ENCODE data around the gene PF4V1.

The PF4V1 gene, protein sequence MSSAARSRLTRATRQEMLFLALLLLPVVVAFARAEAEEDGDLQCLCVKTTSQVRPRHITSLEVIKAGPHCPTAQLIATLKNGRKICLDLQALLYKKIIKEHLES

DNA sequence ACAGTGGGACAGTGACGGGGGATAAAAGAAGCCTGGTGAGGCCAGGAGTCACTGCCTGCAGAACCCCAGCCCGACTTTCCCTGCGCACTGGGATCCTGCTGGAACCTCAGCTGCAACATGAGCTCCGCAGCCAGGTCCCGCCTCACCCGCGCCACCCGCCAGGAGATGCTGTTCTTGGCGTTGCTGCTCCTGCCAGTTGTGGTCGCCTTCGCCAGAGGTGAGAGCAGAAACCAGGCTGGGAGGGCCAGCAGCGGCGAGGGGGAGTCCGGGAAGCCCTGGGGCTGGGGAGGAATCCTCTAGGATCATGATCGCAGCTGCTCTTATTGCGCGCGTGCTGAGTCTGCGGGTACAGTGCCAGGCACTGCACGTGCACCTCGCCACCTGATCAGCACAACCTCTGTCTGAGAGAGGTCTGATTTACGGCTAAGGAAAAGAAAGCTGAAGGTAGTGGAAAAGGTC, at the start of gene PF4V1:
PF4V1 (plus strand) TSS at position 51 of the 459 bp plus-strand sequence; CDS start at position 118, 67 bp downstream.
- no peak for DNase-seq (ENCODE audit: low read depth in 2 of 2)

DNA sequence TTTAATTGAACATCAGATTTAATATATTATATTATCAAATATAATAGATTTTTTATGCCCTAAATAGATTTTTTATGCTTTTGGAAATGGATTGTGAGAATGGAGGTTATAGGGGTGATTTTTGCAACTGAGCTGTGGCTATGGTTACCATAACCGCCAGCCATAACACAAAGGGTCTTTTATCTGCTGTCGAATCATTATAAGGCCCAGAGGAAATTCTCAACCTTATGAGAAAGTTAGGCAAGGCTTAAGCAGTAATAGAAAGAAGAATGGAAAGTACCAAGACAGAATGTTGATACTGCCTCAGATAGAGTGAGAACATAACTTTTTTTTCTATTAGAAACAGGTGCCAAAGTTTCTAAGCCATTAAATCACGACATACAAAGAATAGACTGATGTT, 42.9 kb upstream of the PF4V1 start:
- DNase-seq (ENCODE audit: low read depth in 2 of 2) = no peak

DNA sequence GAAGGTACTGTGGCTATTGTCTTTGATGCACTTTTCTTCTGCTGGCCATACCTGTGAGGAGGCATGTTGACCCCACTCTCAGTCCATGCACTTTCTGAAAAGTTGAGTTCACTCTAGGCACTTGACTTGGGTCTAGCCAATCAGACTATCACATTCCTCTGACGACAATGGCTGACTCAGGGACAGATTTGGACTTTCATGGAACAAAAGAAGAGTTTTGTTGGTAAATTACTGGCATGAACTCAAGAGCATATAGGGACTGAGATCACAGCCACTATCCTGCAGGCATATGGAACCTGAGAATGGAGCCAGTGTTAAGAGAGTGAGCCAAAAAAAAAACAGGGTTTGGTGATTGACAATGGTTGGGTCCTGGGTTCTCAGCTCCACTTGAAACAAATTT, 41.3 kb upstream of the PF4V1 start:
- no peak for DNase-seq (ENCODE audit: low read depth in 2 of 2)

DNA sequence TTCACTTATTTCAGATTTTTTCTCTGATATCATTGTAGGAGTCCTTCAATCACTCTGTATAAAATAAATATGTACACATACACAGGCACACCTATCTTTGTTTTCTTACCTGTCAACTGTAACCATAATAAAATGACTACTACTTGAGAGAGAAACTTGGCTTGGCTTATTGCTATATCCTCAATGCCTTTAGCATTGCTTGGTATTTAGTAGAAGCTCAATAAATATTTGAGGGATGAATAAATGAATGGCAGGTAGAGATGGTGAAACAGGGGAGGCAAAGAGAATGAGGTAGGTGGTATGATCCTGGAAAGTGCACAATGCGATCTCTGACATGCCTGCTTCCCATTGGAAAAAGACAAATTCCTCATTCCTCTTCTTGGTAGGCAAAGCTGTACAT, 38.4 kb upstream of the PF4V1 start:
- DNase-seq (ENCODE audit: low read depth in 2 of 2) = no peak

DNA sequence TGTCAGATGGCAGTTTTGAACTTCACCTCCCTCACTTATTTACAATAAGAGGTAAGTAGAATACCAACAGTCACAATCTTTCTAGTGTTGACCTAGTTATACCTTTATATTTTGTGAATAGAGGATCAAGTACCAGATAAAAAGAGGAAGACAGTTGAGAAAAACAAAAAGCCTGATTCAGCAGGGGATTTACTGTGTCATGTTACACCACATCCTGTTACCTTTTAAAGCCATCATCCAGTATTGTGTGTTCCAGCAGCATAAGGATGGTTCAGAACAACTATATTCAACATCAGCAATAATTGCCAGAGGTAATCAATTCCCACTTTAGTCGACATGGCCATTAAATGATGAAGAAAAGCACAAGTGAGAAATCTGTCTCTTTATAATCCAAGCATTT, 38.0 kb upstream of the PF4V1 start:
- DNase-seq (ENCODE audit: low read depth in 2 of 2) = no peak

DNA sequence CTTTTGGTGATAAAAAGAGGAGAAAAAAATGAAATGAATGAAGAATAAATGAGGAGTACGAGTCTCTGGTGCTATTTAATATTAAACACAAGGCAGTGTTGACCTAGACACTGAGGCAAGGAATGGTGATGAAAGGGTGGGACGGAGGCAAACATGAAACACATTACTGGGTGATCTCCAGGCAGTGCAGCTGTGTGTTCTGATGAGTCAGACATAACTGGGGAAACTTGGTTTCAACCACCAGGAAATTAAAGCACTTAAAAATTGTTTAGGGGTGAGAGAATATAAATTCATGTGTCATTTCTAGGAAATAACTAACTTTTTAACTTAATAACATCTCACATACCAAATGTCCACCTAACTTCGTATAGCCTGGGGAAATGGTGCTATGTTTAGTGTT, 36.3 kb upstream of the PF4V1 start:
- DNase-seq (ENCODE audit: low read depth in 2 of 2) = no peak

DNA sequence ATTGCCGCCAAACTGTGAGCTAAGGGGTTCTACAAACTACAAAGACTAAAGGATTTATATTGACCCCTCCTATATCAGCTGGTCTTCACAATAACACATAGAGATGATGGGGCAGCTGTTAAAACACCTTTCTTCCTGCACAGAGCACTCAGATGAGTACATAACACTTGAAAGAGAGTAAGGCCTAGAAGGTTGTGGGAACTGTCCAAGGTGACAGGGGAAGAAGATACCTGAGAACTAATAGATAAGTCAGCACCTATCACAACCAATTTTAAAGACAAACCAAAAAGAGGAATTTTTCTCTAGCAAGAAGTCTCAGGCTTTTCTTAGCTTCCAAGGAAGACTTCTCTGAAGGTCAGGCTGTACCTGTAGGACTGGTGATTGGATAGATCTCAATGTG, 35.8 kb upstream of the PF4V1 start:
- no peak for DNase-seq (ENCODE audit: low read depth in 2 of 2)

DNA sequence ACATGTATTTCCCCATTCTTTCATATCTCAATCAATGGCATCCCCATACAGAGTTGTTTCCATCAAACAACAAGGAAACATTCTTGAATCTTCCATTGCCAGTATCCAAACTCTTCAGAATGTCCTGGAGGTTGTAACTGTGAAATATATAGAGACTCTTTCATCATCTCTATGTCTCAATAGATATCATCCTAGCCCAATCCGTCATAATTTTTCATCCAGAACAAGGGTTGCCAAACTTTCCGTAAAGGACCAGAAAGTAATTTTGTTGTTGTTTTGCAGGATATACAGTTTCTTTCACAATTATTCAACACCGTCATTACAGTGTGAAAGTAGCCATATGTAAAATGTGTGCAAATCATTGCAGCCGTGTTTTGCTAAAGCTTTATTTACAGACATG, 31.8 kb upstream of the PF4V1 start:
- DNase-seq (ENCODE audit: low read depth in 2 of 2) = no peak

DNA sequence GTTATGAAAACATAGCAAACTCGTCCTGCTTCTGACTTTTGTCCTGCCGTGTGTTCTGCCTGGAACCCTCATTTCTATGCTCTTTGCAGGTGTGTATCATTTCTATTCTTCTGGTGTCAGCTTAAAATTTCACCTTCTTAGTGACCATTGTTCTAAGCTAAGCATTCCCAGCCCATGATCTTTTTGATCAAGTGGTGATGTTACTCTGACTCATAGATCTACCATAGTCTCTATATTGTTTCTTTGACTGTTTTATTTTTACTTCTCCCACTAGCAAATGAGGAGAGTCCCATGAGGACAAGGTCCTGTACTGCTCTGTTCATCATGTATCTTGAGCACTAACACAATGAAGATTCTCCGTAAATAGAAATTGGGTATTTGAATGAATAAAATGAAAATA, 30.7 kb upstream of the PF4V1 start:
- no peak for DNase-seq (ENCODE audit: low read depth in 2 of 2)

DNA sequence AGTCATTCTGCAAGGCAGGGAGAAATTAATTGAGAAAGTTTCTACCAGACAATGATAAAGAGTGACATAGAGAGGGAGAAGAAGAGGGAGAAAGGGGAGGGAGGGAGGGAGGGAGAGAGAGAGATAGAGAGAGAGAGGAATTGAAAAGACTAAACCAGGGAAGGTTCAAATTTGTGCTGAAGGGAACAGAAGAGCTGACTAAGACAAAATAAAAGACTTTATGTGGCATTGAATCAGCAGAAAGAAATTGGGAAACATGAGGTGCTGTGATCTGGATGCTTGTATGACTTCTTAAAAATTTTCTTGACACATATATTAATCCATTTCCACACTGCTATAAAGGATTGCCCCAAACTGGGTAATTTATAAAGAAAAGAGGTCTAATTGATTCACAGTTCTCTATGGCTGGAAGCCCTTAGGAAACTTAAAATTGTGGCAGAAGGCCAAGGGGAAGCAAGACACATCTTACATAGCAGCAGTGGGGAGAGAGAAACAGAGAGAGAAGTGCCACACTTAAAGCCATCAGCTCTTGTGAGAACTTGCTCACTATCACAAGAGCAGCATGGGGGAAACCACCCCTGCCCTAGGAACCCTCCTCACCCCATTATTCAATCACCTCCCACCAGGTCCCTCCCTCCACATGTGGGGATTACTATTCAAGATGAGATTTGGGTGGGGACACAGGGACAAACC, 30.1 kb upstream of the PF4V1 start:
- DNase-seq (ENCODE audit: low read depth in 2 of 2) = no peak

DNA sequence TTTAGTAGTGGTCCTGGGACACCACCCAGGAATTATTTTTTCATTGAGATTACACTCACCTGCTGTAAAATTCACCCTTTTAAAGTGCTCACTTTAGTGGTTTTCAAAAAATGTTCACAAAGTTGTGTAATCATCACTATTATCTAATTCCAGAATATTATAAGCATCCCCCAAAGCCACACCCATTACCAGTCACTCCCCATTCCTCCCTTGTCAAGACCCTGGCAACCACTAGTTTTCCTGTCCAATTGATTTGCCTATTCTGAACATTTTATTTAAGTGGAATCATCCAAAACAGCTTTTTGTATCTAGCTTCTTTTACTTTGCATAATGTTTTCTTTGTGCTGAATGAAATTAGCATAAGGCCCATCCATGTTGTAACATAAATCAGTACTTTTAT, 29.3 kb upstream of the PF4V1 start:
- DNase-seq (ENCODE audit: low read depth in 2 of 2) = no peak

DNA sequence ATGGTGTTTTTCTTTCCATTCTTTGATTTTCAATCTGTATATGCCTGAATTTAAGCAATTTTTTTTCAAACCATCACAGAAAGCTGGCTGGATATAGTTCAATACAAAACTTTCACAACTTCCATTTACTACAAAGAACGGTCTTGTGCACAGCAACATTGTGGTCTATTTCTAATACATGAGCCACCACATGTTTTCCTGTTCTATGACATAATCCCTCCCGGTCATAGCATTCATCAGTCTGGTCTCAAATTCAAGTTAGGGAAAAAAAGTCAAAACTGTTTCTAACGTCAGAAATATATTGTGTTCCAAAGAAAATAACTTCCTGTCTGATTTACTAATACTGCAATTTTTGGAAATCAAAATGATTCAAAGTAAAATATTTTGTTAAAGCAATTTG, 24.1 kb upstream of the PF4V1 start:
- no peak for DNase-seq (ENCODE audit: low read depth in 2 of 2)

DNA sequence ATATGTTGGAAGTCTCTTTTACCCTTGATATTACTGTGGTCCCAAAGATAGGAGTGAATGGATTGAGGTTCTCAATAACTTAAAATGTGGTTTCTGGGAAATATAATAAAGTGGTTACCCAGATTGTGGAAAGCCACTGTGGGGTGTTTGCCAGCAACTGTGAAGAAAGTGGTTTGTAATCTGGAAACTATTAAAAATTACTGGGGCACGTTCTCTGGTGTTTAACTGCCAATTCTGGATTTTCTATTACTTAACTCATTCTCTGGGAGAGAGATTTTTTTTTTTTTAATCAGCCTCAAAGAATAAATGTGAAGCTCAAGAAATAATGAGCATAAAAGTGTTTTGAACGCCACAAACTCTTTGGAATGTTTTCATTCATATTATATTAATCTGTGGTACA, 21.5 kb upstream of the PF4V1 start:
- DNase-seq (ENCODE audit: low read depth in 2 of 2) = no peak

DNA sequence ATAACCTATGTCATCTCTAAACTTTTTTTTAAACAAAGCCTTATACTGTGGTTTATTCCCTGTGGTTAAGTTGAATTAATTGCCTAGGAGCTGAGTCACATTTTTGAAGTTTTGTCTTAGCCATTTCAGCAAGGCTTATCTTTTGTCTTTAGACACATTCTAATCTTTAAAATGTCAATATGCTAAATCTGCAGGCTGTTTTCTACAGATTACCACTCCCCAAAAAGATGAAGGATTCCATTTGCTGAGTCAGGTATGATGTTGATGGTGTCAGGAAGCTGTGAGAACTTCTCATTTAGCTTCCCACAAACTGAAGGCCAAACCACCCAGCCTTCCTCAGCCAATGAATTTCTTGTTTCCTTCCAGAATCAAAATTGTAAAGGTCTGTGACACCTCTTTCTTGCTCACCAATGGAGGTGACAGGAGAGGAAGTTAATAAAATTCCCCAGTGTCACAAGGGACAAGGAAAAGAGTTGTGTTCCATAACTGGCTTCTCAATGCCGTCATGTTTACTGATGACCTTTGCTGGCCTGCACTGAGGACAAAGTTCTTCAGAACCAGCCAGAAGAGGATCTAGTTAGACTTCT, 20.4 kb upstream of the PF4V1 start:
- no peak for DNase-seq (ENCODE audit: low read depth in 2 of 2)

DNA sequence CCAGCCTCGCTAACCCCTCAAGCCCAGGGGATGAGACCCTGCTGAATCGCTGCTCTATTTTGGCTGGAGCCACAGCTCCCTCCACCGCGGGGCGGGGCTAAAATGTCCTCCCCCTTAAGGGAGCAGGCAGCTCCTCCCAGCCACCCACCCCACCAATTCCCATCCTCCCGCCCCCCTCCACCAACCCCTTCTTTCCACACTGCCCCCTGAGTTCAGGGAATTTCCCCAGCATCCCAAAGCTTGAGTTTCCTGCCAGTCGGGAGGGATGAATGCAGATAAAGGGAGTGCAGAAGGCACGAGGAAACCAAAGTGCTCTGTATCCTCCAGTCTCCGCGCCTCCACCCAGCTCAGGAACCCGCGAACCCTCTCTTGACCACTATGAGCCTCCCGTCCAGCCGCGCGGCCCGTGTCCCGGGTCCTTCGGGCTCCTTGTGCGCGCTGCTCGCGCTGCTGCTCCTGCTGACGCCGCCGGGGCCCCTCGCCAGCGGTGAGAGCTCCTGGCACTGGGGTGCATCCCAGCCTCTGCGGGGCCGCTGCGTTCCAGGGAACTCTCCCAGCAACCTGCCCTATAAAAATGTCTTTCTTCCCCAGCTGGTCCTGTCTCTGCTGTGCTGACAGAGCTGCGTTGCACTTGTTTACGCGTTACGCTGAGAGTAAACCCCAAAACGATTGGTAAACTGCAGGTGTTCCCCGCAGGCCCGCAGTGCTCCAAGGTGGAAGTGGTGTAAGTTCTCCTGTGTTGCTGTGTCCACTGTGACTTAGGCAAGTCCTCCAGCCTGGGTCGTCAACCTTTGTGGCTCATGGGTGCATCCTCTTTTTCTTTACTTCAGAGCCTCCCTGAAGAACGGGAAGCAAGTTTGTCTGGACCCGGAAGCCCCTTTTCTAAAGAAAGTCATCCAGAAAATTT, 16.5 kb upstream of the PF4V1 start, which contains the start of gene CXCL6:
CXCL6 (plus strand) TSS at position 306 of the 907 bp plus-strand sequence; CDS start at position 379, 73 bp downstream.
- no peak for DNase-seq (ENCODE audit: low read depth in 2 of 2)

DNA sequence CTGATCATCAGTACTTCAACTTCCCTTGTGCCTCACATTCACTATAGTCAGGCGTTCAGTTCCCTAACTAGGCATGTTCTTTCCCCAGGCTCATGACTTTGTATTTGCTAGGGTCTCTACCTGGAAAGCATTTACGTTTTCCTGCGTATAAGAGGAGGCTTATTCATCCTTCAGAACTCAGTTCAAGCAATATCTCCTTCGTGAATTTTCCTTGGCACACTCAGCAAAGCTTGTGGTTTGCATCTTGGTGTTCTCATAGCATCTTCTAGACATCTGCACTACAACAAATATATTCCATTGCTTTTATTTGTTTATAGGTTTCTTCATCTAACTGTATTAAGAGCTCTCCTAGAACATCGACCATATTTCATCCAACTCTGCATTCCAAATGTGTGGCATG, 14.0 kb upstream of the PF4V1 start:
- no peak for DNase-seq (ENCODE audit: low read depth in 2 of 2)

DNA sequence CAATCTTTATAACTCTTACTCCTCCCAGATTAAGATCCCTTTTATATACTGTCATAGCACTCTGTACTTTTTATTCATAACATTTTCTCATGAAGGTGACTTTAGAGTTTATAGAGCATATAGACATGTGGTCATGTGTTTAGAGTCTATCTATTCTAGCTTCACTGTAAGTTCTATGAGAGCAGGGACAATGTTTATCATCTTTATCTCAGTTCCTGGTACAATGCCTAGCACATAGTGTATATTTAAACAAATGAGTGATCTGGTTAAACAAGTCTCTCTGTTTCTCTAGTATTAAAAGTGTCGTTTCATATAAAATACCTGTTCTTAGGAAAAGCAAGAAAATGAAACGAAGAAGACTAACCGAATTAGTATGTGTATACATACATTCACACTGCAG, 13.4 kb upstream of the PF4V1 start:
- DNase-seq (ENCODE audit: low read depth in 2 of 2) = no peak

DNA sequence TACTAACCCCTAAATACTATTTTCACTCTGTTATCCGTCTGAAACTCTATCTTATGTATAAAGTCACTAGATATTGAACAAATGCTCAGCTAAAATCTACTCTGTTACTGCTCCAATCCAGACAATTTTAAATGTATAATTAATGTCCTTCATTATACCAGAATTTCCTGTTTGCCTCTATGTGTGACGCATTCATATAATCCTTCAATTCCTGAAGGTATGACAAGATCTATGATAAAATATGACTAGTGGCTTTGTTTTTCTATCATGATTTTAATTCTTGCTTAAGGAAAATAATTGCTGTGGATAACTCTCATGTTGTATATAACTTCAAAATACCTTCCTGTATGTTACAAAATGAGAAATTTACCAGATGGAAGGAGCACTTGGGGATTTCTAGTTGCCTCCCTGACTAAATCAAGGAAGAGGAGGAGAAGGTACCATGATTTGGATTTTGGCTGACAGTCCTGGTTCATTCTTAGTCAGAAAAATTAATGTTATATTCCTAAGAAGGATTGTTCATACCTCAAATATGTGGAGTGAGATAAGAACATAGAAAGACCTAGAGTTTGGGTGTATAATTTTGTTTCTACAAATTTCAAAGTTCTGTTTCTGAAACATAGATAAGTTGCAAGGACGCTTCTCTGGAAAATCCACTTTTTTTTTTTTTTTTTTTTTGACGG, 11.7 kb upstream of the PF4V1 start:
- DNase-seq (ENCODE audit: low read depth in 2 of 2) = no peak

DNA sequence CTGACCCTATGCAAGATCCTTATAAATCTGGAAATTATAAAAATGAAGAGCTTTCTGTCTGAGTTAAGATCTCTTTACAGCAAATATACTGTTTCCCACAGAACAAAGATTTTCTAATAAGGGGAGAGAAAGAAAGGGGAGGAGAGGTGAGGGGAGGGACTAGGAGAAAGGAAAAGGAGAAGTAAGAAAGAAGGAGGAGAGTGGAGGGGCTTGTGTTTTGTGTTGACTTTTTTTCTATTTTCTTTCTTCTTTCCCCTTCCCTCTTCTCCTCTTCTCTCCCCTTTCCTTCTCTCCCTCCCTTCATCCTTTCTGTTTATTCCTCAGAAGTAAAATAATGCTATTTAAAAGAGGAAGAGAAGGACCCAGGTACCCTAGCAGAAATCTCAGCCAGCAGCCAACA, 10.4 kb upstream of the PF4V1 start:
- DNase-seq (ENCODE audit: low read depth in 2 of 2) = no peak

DNA sequence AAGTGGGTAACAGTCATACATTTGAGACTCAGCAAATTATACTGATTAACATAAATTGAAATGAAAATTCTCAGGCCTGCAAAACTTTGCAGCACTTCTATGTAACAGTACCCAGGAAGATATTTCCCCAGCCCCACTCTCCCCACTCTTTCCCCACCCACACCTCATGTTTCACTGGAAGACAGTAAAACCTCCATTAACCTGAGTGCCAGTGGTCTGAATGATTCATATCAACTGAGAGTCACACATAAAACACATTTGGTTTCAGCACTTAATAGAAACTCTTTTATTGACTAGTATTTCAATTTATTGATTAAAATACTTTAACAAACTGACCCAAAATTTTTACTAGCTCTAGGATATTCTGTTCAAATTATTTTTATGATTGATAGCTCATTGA, 9.7 kb upstream of the PF4V1 start:
- DNase-seq (ENCODE audit: low read depth in 2 of 2) = no peak

DNA sequence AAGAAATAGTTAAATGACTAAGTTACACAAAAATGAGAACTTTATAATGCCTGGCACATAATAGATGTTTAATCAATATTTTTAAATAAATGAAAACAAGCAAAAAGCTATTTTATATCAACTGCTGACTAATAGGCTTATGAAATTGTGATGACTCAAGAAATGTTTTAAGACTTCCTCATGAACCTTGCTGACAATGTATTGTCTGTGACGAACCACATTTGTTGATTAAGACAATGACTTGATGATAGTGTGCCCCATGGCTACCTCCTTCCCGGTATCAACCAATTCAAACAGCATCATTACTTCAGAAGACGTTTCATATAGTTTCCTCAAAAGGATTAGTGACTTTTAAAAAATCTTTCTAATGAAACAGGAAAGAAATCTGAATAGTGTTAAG, 8.8 kb upstream of the PF4V1 start:
- DNase-seq (ENCODE audit: low read depth in 2 of 2) = no peak

DNA sequence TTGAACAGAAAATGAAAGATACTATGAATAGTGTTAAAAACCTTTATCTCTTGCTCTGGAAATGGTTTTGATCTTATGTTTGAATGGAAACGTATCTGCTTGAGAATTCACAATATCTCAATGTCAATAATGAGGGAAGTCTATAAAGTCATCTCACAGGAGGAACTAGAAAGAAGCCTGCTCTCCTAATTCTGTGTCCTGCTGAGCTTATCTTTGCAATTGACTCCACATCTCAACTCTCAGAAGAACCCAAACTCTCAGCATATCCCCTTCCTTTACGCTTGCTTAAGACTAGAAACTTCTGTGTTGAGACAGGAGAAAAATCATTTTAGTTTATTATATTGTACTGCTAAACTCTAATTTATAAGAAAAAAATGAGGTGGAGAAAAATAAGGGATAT, 8.3 kb upstream of the PF4V1 start:
- DNase-seq (ENCODE audit: low read depth in 2 of 2) = no peak

Data from stimulated activated CD4-positive, alpha-beta T cell treated with anti-CD3 and anti-CD28 coated beads, Interleukin-12 subunit alpha, Interleukin-12 subunit beta, amount 100 ng/mL, for 24 hours (primary cell).